G401 (cell line): ENCODE results near the gene EGFL7. TPM values are rescaled to one million over a fixed set of nuclear protein-coding genes. Genes with fewer than 3 reads are reported as not detected.
"Not testable (repeated sequence)": the region's sequence is repeated elsewhere in the genome, so short reads cannot be mapped to it uniquely, and the experiment has no call there.

ENCODE experiments used
- DNase-seq: peaks from one replicate; pipeline ENCODE4 v3.0.0-alpha.2; 2015; ENCODE audit warnings: low spot score
- in situ Hi-C: cut with HindIII; loops from 2 replicates; pipeline ENCODE4 v1.10.0; 2016; ENCODE audit warnings: low sequenced_read_pairs, mixed read lengths
- total RNA-seq: library from RNA; depleted of rRNA; stranded (reverse); fragments of >200 nt; shearing (Covaris generic); gene quantifications from 2 replicates; pipeline ENCODE4 v1.2.3, GENCODE V29; 2014

EGFL7 gene
- total RNA-seq, 1 experiment from 2014 or later: 142 TPM

DNA sequence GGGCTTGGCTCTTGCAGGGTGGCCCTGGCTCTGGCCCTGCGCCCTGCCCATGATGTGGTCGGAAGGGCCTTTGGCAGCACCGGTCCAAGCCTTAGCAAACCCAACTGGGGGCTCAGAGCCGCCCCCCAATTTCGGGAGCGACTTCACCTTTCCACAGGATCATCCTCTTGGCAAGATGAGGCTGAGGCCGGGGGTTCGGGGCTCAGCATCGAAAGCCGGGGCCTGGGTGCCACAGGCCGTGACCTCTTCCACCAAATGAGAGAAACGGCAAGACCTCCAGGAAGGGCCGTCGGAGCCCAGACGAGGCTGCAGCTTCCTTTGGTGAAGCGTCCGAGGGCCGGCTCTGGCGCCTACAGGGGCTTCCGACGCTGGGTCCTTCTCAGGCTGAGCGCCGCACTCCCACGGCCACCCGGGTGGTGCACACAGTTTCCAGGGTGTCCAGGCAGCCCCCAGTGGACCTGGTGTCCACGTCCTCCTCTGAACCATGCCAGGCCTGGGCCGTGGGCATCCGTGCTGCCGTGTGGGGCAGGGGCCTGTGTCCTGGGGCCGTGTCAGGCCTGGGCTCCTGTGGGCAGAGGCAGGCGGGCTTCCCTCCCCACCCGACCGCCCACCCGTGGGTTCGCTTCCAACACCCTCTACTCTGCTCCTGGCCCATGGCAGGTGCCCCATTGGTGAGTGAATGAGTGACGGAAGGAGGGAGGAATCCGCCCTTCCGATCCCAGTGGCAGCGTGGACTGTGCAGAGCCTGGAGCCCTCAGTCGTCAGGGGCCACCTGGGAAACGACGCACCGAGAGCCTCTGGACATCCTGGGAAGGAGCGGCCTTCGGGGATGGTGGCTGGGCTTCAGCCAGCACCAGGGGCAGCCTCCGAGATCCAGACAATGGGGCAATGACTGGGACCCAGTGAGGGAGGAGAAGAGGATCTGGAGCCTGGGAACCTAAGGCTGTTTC lies 29.7 kb downstream of the EGFL7 start:
- DNase-seq: no peak
- in situ Hi-C loops: no loop called here

- DNase-seq: no peak
- in situ Hi-C loops: no loop called here
Measured at GRCh38 chr9:136693135-136693489, 30.4 kb downstream of the EGFL7 start.

GRCh38 chr9:136693490-136694162 lies 30.9 kb downstream of the EGFL7 start:
- DNase-seq: no peak

GRCh38 chr9:136694163-136694871 lies 31.6 kb downstream of the EGFL7 start:
- in situ Hi-C loops: no loop called here
- DNase-seq: no peak

More at GRCh38 chr9:136693490-136694162, 30.9 kb downstream of the EGFL7 start:
- in situ Hi-C loops: no loop called here

DNA sequence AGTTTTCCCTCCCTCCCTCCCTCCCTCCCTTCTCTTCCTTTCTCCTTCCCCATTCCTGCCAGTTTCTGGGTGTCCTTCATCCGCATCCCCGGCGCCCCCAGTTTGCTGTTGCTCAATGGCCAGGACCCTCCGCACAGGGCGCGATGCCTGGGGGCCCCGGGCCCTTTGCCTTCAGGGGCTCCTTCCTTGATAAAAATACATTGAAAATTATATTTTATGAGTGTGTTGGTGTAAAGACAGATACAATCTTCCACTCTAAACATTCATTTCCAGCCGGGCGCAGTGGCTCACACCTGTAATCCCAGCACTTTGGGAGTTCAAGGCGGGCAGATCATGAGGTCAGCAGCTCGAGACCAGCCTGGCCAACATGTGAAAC lies 32.1 kb downstream of the EGFL7 start:
- DNase-seq: no peak
- in situ Hi-C loops: no loop called here

DNA sequence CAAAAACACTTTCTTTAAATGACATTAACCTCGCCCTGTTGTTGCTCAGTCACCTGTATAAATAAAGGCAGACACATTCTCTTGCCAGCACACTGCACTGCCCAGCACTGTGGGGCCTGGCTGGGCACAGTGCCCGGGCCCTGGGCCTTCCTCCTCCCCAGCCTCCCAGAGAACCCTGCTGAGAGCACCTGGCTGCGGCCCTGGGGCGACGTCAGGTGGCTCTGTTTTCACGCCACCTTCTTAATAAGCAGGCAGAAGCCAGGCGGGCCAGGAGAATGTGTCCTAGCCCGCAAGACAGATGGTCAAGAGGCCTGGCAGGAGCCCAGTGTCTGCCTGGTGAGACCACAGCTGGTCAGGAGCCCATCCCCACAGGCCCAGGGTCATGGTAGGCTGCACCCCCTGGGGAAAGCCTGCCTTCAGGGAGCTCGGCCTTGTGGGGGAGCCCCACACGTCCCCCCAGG lies 32.7 kb downstream of the EGFL7 start:
- DNase-seq: peak; percentile 78
- in situ Hi-C loops: no loop called here

- in situ Hi-C loops: no loop called here
- DNase-seq: peak; percentile 63
Measured at GRCh38 chr9:136695955-136696354, 33.2 kb downstream of the EGFL7 start.

DNA sequence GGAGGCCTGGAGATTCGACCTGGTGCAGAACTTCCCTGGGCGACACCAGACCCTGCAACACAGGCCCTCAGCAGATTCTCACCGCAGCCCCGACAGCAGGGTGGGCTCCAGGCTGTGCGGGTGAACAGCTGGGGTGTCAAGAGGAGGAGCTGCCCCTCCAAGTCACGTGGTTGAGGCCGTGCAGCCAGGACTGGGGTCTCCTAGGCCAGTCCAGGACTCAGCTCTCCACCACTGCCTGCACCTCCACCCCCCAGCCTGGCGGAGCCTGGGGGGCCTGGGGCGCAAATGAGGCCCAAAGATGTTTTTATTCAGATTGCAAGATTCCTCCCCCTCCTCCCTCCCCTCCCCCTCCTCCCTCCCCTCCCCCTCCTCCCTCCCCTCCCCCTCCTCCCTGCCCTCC lies 33.8 kb downstream of the EGFL7 start:
- no peak for DNase-seq
- in situ Hi-C loops: no loop called here

DNA sequence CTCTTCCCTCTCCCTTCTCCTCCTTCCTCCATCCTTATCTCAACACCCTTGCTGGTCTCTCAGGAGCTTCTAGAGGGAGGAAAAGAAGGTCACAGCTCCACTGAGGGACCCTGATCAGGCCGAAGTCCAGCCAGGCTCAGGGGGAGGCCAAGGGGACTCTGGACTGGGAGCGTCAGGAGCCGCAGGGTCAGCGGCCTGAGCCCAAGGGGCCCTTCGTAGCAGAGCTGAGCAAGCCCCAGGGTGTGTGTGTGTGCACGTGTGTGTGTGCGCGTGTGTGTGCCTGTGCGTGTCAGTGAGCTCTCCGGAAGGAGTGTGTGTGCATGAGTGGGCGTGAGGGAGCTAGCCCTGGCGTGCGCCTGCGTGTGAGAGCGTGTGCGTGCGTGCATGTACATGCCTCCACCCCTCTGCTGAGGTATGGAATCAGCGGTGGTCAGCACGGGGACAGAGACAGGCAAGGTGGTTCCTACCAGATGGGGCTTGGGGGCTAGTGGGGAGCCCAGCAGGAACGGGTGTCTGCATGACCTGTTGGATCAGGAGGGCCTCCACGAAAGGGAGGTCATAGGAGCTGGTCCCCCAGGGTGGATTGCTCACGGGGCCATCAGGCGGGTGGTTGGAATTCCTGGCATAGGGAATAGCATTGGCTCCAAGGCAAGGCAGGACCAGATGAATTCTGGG lies 34.6 kb downstream of the EGFL7 start:
- in situ Hi-C loops: no loop called here

GRCh38 chr9:136697821-136698526 lies 35.3 kb downstream of the EGFL7 start:
- in situ Hi-C loops: no loop called here
- no peak for DNase-seq

More for the DNA sequence above, 34.6 kb downstream of the EGFL7 start:
- DNase-seq: no peak

DNA sequence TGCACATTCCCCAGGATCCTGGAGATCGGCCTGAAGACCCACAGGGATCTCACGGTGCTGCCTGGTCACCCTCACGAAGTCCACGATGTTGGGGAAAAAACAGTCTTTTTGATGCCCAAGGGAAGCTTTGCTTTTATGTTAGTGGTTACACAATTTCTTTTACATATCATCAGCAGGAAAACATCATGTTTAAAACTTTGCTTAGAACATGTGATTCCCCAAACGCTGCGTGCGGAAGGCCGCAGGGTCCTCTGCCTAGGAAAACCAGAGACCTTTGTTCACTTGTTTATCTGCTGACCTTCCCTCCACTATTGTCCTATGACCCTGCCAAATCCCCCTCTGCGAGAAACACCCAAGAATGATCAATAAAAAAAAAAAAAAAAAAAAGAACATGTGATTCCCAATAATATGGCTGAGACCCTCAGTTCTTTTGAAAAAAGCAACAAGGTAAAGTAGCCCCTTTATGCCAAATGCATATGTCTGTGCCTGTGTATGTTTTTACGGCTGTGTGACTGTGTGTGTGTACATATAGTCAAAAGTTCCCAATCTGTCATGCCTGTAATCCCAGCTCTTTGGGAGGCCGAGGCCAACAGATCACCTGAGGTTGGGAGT lies 36.0 kb downstream of the EGFL7 start:
- DNase-seq: no peak
- in situ Hi-C loops: no loop called here

DNA sequence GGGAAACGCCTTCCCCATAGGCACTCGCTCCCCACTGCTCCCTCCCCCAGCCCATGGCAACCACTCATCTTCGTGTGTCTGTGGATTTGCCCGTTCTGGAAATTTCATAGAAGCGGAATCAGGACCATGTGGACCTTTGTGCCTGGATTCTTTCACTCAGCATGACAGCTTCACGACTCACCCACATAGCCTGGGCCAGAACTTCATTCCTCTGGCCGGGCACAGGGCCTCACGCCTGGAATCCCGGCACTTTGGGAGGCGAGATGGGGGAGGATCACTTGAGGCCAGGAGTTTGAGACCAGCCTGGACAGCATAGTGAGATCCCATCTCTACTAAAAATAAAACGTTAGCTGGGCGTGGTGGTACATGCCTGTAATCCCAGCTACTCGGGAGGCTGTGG lies 37.6 kb downstream of the EGFL7 start:
- in situ Hi-C loops: no loop called here
- no peak for DNase-seq

DNA sequence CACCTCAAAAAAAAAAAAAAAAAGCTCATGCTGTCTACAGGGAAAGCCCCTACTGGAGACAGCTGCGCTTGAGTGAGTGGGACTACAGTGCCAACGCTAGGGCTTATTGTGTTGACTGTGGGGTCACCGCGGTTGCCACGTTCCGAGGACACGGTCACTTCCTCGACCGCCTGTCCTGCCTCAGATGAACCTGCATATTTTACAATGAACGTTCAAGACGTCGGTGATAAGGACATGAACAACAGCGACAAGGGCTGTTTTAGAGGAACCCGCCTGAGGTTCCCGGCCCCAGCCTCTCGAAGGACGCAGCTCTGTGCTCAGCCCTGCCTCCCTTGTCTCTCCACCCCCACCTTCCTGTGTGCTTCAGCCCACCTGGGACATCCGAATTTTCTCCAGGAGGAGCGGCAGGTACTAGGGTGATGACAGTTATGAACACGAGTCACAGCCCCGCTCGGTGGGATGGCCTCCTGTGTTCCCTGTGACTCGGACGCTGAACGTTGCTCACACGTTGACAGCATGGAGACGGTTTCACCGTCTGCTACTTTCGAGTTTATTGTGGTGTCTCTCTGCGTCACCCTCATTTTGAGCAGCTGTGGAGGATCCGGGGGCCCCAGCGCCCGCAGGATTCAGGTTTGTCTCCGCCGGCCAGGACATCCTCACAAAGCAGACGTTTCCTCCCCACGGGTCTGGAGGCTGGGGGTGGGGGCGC lies 38.4 kb downstream of the EGFL7 start:
- in situ Hi-C loops: no loop called here
- no peak for DNase-seq

DNA sequence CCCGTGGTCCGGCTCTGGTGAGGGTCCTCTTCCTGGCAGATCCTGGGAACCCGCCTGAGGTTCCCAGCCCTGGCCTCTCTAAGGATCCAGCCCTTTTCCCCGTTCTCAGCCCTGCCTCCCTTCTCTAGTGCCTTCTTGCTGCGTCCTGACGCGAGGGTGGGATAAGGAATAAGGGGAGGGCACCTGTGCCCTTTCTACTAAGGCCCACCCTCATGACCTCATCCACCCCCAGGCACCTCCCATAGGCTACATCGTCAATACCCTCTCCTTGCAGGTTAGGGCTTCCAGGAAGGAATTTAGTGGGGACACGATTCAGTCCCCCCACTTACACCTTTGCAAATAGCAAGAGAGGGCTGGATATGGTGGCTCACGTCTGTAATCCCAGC lies 38.9 kb downstream of the EGFL7 start:
- no peak for DNase-seq
- in situ Hi-C loops: no loop called here

- in situ Hi-C loops: no loop called here
- DNase-seq: no peak
Measured at GRCh38 chr9:136703276-136703860, 40.7 kb downstream of the EGFL7 start.

DNA sequence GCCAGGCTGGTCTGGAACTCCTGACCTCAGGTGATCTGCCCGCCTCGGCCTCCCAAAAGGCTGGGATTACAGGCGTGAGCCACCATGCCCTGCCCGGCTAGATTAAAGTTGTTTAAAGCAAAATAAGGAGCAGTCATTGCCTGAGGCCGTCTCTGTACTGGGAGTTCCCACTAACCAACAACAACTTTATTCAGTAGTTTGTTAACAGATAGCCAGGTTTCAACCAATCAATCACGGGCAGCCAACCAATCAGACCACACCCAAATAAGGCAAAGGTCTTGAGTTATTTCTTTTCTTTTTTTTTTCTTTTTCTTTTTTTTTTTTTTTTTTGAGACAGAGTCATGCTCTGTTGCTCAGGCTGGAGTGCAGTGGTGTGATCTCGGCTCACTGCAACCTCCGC lies 42.0 kb downstream of the EGFL7 start:
- in situ Hi-C loops, DNase-seq: not testable (repeated sequence)

DNA sequence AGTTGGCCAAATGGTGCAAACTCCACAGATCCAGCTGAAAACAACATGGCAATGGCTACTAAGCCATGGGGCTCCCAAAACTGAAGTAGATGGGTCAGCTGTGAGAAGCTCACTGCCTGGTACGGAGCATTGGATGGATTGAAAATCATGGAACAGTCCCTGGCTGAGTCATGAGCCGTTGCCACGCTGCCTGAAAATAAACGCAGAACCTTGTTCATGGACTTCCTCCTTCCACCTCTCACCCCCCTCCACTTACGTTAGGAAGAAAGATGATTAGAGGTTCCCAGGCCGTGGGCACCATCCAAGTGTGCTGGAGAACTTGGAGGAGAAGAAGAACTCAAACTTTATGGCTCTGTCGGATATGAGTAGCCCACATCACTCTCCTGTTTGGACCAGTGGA lies 42.8 kb downstream of the EGFL7 start:
- in situ Hi-C loops: no loop called here
- DNase-seq: no peak
